GM21717 (cell line): Measurements from ENCODE around the gene ARSG.

Experiments
- ATAC-seq: cut with Tn5 transposase; IDR thresholded peaks from one replicate; pipeline ENCODE4 v1.9.1; 2021; ENCODE audit warnings: mild to moderate bottlenecking, moderate library complexity; ENCODE audit not compliant: unreplicated experiment

The ARSG gene

DNA sequence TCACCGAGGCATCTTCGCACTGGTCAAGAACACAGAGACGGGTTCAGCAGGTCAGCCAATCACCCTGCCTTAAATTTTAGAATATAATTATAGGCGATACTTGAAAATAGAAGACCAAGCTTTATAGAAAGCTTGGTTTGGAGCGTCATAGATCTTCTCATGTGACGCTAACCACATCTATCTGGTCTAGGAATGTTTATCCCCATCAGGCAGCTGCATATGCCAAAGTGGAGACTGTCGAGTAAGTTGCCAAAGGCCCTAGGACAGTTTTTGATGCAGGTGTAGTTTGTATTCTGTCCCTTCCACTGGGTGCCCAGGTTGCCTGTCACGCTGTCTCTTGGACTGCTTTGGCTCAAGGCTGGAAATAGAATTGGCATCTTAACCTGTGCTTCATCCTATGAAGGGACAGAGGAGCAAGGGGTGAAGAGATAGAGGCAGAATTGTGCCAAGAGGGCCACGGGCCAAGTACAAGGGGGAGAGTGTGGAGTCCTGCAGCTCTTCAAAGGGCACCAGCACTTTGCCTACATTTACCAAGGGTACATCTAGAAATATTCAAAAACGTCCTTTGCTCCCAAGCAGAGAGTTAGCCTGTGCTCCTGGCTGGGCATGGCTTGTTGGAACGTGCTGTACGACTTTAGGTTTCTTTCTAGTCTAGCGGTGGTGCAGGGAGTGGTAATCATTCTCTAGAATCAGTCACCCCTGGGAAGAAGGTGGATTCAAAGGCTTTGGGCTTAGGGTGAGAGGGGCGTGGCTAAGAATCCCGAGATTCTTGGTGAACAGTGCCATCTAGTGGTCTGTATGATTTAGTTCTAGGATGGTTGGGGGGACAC, 171.3 kb downstream of the ARSG start:
- peak; percentile 31 for ATAC-seq

DNA sequence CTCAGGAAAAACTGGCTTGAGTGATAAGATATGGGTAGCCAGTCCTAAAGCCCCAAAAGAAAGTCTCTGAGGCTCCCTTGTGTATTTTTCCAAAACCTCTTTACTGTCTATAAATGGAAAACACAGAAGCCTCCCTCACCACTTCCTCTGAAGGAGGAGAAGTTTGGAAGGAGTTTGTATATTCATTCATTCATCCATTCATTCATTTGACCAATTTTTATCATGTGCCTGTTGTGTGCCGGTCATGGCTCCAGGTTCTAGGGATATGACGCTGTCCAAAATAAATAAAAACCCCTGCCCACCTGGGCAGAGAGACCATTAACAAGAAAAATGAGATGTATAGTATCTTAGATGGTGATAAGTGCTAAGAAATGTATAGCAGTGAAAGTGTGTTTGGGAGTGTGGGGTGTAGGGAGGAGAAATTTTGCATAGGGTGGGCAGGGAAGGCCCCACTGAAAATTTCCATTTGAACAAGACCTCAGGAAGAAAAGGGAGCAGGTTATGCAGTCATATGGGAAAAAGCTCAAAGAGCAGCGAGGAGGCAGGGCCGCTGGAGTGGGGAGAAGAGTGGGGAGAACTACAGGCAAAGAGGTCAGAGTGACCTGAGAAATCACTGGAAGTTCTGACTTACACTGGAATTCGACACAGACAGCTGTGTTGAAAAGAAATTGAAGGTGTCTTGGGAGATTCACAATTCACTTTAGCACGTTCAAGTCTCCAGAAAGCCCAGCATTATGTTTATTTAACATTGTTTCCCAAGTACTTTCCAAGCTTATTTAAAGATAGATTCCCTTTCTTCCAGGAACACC, 172.1 kb downstream of the ARSG start:
- ATAC-seq, result no peak

DNA sequence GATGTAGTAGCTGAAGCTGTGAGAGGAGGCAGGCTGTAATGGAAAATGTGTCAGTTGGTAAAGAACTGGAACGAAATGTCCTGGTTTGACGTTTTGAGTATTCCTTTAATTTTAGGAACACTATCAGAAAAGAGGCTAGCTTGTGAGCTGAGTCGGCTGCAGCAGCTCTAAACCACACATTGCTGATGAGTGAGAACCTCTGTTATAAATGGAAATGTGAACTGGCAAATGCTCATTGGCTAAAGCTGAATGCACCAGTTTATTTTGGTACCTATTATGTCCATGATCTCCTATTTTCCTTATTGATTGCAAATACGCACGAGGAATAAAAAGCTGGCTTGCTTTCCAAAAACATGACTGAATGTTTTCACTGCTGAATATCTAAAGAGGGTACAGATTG, 177.0 kb downstream of the ARSG start:
- ATAC-seq, result no peak

DNA sequence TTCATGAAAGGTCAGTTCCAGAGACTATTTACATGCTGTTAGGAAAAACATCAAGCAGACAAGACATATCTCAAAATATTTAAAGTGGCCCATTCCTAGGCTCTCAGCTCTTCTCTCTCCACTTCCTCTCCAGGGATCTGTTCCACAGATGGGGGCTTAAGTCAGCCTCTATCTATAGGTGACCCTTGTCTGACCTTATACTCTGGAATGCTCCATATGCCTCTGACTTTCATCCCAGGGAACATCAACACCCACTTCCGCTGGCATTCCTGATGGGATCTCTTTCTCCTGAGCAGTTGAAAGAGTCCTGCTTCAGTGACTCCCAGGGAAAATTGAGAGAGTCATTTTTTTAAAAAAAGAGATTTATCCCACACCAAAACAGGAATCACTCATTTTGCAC, 177.5 kb downstream of the ARSG start:
- ATAC-seq, result no peak
